ENCODE data around the gene LACC1. TPM values are rescaled to one million over a fixed set of nuclear protein-coding genes. Genes with fewer than 3 reads are reported as not detected.

LACC1 gene
- total RNA-seq, 1 donor, result 21.0 TPM

DNA sequence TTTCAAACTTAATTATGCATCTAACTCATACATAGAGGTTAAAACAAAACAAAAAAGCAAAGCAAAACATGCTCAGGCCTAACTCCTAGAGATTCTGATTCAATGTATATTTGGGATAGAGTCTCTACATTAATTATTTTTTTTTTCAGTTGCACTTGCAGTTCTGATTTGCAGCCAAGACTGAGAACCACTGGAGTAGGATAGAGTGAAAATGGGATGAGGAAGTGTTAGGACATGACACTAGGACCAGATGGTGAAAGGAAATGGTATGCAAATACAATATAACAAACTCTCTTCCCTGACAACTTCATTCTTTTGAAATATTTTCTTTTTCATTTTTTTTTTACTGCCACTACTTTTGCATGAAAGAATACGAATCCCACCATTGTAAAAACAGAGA is 1.9 kb upstream of the LACC1 start:
- Histone ChIP-seq H3K4me2 (ENCODE audit: insufficient read depth, low read length) (no peak overlapping the region), H3K79me2 (ENCODE audit: insufficient read depth, low read length) (peaks cover 9% of the 10 kb centered on the region), H3K36me3 (ENCODE audit: insufficient read depth, low read length) (no peaks in the 10 kb centered on the region), H3K9me3 (ENCODE audit: low read depth, low read length) (no peaks in the 10 kb centered on the region), H3K27ac (ENCODE audit: low read depth, low read length) (no peak overlapping the region), H3K27me3 (ENCODE audit: insufficient read depth, low read length) (no peaks in the 10 kb centered on the region), H2AFZ (ENCODE audit: low read length) (no peak overlapping the region), H3K4me3 (ENCODE audit: insufficient read depth, low read length) (no peak overlapping the region), H3K4me1 (ENCODE audit: insufficient read depth, low read length) (peaks cover 12% of the 10 kb centered on the region), H4K20me1 (ENCODE audit: insufficient read depth, low read length) (no peaks in the 10 kb centered on the region)
- TF ChIP-seq, protein P1, sequence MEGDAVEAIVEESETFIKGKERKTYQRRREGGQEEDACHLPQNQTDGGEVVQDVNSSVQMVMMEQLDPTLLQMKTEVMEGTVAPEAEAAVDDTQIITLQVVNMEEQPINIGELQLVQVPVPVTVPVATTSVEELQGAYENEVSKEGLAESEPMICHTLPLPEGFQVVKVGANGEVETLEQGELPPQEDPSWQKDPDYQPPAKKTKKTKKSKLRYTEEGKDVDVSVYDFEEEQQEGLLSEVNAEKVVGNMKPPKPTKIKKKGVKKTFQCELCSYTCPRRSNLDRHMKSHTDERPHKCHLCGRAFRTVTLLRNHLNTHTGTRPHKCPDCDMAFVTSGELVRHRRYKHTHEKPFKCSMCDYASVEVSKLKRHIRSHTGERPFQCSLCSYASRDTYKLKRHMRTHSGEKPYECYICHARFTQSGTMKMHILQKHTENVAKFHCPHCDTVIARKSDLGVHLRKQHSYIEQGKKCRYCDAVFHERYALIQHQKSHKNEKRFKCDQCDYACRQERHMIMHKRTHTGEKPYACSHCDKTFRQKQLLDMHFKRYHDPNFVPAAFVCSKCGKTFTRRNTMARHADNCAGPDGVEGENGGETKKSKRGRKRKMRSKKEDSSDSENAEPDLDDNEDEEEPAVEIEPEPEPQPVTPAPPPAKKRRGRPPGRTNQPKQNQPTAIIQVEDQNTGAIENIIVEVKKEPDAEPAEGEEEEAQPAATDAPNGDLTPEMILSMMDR (IDR thresholded peaks at IDR 0.05; ENCODE audit: extremely low read depth, low read depth, low read length), result no peak
- DNase-seq (ENCODE audit: insufficient read length, low spot score, missing footprints), result no peak

DNA sequence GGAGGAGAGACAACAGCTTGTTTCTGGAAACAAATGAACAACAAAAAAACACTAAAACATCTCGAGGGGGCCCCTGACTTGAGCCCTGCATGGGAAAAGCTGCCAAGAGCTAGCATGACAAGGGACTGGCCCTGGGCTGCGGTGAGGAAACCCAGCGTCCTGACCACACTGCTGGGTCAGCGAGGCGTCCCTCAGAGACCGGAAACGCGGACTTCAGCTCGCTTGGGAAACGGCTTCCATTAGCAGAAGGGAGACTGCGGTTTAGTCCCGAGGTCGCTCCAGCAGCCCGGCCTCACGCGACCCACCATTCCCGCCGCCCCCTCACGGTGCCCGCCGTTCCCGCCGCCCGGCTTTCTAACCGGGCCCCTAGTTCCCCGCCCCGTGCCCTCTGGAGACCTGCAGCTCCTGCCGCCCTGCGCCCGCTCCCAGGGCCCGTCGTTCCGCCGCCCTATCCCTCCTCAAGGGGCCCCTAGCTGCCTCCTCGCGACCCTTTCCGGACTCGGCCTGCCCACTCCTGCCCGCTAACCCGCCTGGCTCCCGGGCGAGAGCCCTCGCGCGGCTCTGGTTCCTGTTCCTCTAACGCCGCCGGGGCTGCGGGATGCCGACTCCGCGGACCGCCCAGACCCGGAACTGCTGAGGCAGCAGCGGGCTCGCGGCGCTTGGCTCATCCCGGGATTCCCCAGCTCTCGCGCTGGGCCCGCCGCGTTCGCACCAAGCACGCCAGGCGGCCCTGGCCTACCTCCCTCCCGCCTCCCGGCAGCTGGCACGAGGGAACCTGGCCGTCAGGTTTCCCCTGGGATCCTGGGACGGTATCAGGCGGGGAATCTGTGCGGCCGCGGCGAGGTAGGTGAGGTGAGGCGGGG is 581 bp upstream of the LACC1 start, which contains the start of gene CCDC122:
CCDC122 (minus strand) TSS at position 849 of the 863 bp plus-strand sequence. CDS start 10,364 bp downstream, outside the sequence.
- Histone ChIP-seq H3K79me2 (ENCODE audit: insufficient read depth, low read length) (peaks cover 9% of the 10 kb centered on the region), H3K27me3 (ENCODE audit: insufficient read depth, low read length) (no peaks in the 10 kb centered on the region), H3K9me3 (ENCODE audit: low read depth, low read length) (no peaks in the 10 kb centered on the region), H4K20me1 (ENCODE audit: insufficient read depth, low read length) (no peaks in the 10 kb centered on the region), H3K4me1 (ENCODE audit: insufficient read depth, low read length) (peaks cover 17% of the 10 kb centered on the region), H3K36me3 (ENCODE audit: insufficient read depth, low read length) (no peaks in the 10 kb centered on the region), H3K4me3 (ENCODE audit: insufficient read depth, low read length) (peak within 1 kb of the TSS; percentile 85), H3K27ac (ENCODE audit: low read depth, low read length) (peak within 1 kb of the TSS; percentile 90), H2AFZ (ENCODE audit: low read length) (peak within 1 kb of the TSS; percentile 95), H3K4me2 (ENCODE audit: insufficient read depth, low read length) (peak within 1 kb of the TSS; percentile 92)
- TF ChIP-seq, protein P1 (IDR thresholded peaks at IDR 0.05; ENCODE audit: extremely low read depth, low read depth, low read length), result no peak
- peak; percentile 98 for DNase-seq (ENCODE audit: insufficient read length, low spot score, missing footprints)

DNA sequence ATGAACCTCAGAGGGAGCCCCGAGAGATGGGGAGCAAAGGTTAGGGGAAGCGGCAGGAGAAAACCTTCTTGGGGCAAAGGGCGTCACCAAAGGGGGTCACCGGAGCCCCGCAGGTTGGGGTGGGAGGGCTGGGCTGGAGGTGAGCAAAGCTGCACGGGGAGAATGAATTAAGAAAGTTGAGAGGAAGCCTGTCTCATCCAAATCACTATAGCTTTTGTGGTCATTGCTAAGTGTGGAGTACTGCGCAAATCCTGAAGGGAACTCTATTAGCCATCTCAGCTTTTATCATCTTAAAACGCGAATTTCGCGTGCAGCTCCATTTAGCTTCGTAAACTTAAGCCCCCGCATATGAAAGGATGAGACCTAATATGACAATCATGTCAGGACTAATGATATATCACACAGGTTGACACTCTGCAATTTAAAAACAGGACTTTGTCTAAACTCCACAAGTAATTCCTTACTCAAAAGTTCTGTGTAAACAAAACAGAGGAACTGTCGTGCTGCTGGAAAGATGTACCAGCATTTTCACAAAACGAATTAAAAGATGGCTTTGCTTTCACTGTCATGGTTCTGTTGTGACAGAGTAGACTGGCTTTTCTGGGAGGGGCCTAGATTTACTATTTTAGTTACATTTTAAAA is 631 bp downstream of the LACC1 start:
- Histone ChIP-seq H3K9me3 (ENCODE audit: low read depth, low read length) (no peaks in the 10 kb centered on the region), H3K79me2 (ENCODE audit: insufficient read depth, low read length) (peaks cover 9% of the 10 kb centered on the region), H4K20me1 (ENCODE audit: insufficient read depth, low read length) (no peaks in the 10 kb centered on the region), H3K4me1 (ENCODE audit: insufficient read depth, low read length) (peaks cover 17% of the 10 kb centered on the region), H3K4me2 (ENCODE audit: insufficient read depth, low read length) (peak overlapping the region; percentile 92), H3K27ac (ENCODE audit: low read depth, low read length) (peak overlapping the region; percentile 66), H3K4me3 (ENCODE audit: insufficient read depth, low read length) (peak overlapping the region; percentile 85), H3K36me3 (ENCODE audit: insufficient read depth, low read length) (no peaks in the 10 kb centered on the region), H2AFZ (ENCODE audit: low read length) (peak overlapping the region; percentile 95), H3K27me3 (ENCODE audit: insufficient read depth, low read length) (no peaks in the 10 kb centered on the region)
- TF ChIP-seq, protein P1 (IDR thresholded peaks at IDR 0.05; ENCODE audit: extremely low read depth, low read depth, low read length), result no peak
- peak; percentile 68 for DNase-seq (ENCODE audit: insufficient read length, low spot score, missing footprints)

DNA sequence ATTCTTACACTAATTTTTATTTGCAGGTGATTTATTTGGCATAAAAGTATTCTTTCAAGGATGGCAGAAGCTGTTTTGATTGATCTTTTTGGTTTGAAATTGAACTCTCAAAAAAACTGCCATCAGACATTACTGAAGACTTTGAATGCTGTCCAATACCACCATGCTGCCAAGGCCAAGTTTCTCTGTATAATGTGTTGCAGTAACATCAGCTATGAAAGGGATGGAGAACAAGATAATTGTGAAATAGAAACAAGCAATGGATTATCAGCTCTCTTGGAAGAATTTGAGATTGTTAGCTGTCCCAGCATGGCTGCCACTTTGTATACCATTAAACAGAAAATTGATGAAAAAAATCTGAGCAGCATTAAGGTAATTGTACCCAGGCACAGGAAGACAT is 1.2 kb downstream of the LACC1 start:
- Histone ChIP-seq H3K79me2 (ENCODE audit: insufficient read depth, low read length) (peaks cover 9% of the 10 kb centered on the region), H3K9me3 (ENCODE audit: low read depth, low read length) (no peaks in the 10 kb centered on the region), H3K27ac (ENCODE audit: low read depth, low read length) (no peak overlapping the region), H4K20me1 (ENCODE audit: insufficient read depth, low read length) (no peaks in the 10 kb centered on the region), H3K27me3 (ENCODE audit: insufficient read depth, low read length) (no peaks in the 10 kb centered on the region), H3K36me3 (ENCODE audit: insufficient read depth, low read length) (no peaks in the 10 kb centered on the region), H2AFZ (ENCODE audit: low read length) (no peak overlapping the region), H3K4me1 (ENCODE audit: insufficient read depth, low read length) (peaks cover 17% of the 10 kb centered on the region), H3K4me2 (ENCODE audit: insufficient read depth, low read length) (peak overlapping the region; percentile 92), H3K4me3 (ENCODE audit: insufficient read depth, low read length) (no peak overlapping the region)
- TF ChIP-seq, protein P1 (IDR thresholded peaks at IDR 0.05; ENCODE audit: extremely low read depth, low read depth, low read length), result no peak
- DNase-seq (ENCODE audit: insufficient read length, low spot score, missing footprints), result no peak
